Endothelial cell of umbilical vein (primary cell): Measurements from ENCODE around the gene LURAP1L. TPM values are rescaled to one million over a fixed set of nuclear protein-coding genes. Genes with fewer than 3 reads are reported as not detected.

Source experiments
- BruUV-seq: library from RNA; stranded (reverse); fragments of 400-500 nt; replicated peaks from 2 replicates; lab custom pipeline; 2021; lab: Mats Ljungman, UMichigan
- CTCF ChIA-PET: fragments of 300-600, 350-600 bp; sonication (Branson Sonifier 250); formaldehyde crosslinking; loops from one replicate; lab custom pipeline; 2021; ENCODE audit warnings: antibody characterized with exemption, inconsistent platforms; lab: Charles Lee
- POLR2A ChIA-PET: fragments of 300-600, 350-600 bp; sonication (Branson Sonifier 250); formaldehyde crosslinking; loops from one replicate; lab custom pipeline; 2021; ENCODE audit warnings: antibody characterized with exemption, inconsistent platforms; lab: Charles Lee
- DNase-seq: peaks from one replicate; pipeline ENCODE4 v3.0.0-alpha.2; 2011; ENCODE audit warnings: low read depth, low spot score
- FAIRE-seq: peaks from 2 replicates; lab custom pipeline; 2011; peaks lifted over from hg19 to GRCh38; lab: Jason Lieb, UNC
- H2AFZ ChIP-seq: 2 replicates; pipeline ENCODE4 v1.6.0; 2012; ENCODE audit warnings: low read depth, low read length, control low read depth, inconsistent platforms
- H3K27ac ChIP-seq: 2 replicates; pipeline ENCODE4 v1.5.1; 2011; ENCODE audit warnings: low read depth, mild to moderate bottlenecking, control low read depth, low read length, moderate library complexity; ENCODE audit not compliant: insufficient read depth
- H3K27me3 ChIP-seq, 2 experiments: 2 replicates each; pipeline versions ENCODE4 v1.6.0 to v1.6.1; 2011; ENCODE audit warnings: low read length in 2 of 2, mixed read lengths in 1 of 2; ENCODE audit not compliant: control insufficient read depth in 2 of 2, insufficient read depth in 2 of 2
- H3K36me3 ChIP-seq, 2 experiments: 2 replicates in 1 of 2; 3 replicates in 1 of 2; pipeline ENCODE4 v1.5.1; 2011; ENCODE audit warnings: low read length in 2 of 2, mild to moderate bottlenecking in 1 of 2, moderate library complexity in 1 of 2; ENCODE audit not compliant: control insufficient read depth in 2 of 2, insufficient read depth in 2 of 2; ENCODE audit errors: extremely low read depth in 1 of 2
- H3K4me1 ChIP-seq: 3 replicates; pipeline ENCODE4 v1.5.1; 2011; ENCODE audit warnings: mild to moderate bottlenecking, low read length; ENCODE audit not compliant: control insufficient read depth, insufficient read depth; ENCODE audit errors: extremely low read depth
- H3K4me2 ChIP-seq: 2 replicates; pipeline ENCODE4 v1.6.1; 2011; ENCODE audit warnings: low read length, control low read depth, mixed read lengths; ENCODE audit not compliant: insufficient read depth
- H3K4me3 ChIP-seq, 3 experiments: fragments of 200-600 bp in 1 of 3; sonication (generic), shearing (Covaris generic) in 1 of 3; replicated peaks in 1 of 3; 2 replicates each; pipeline ENCODE4 v1.5.1; 2011 to 2016; ENCODE audit warnings: control low read depth in 3 of 3, low read length in 3 of 3, mild to moderate bottlenecking in 2 of 3, inconsistent platforms in 1 of 3, low read depth in 1 of 3, moderate library complexity in 1 of 3; ENCODE audit not compliant: insufficient read depth in 1 of 3
- H3K79me2 ChIP-seq: 2 replicates; pipeline ENCODE4 v1.6.0; 2012; ENCODE audit warnings: low read length, inconsistent platforms; ENCODE audit not compliant: control insufficient read depth, insufficient read depth
- H3K9ac ChIP-seq: replicated peaks from 2 replicates; pipeline ENCODE3; 2011; ENCODE audit warnings: low read length, control low read depth; ENCODE audit not compliant: insufficient read depth; ENCODE audit errors: extremely low read depth
- H3K9me1 ChIP-seq: replicated peaks from 3 replicates; pipeline ENCODE4 v1.6.0; 2011; ENCODE audit warnings: mild to moderate bottlenecking, low read length; ENCODE audit not compliant: control insufficient read depth, insufficient read depth; ENCODE audit errors: extremely low read depth
- H3K9me3 ChIP-seq: replicated peaks from 2 replicates; pipeline ENCODE4 v1.5.1; 2012; ENCODE audit warnings: low read length, inconsistent platforms; ENCODE audit not compliant: control insufficient read depth, insufficient read depth
- H4K20me1 ChIP-seq: replicated peaks from 2 replicates; pipeline ENCODE3; 2011; ENCODE audit warnings: mild to moderate bottlenecking, low read length; ENCODE audit not compliant: control insufficient read depth, insufficient read depth; ENCODE audit errors: extremely low read depth
- EZH2 ChIP-seq: IDR thresholded peaks from 2 replicates; pipeline ENCODE4 v1.6.1; 2012; ENCODE audit warnings: borderline replicate concordance, low read depth, mild to moderate bottlenecking, moderate library complexity, low read length, inconsistent platforms; ENCODE audit not compliant: severe bottlenecking
- FOS ChIP-seq: IDR thresholded peaks from 2 replicates; pipeline ENCODE4 v1.6.1; 2011; ENCODE audit warnings: mild to moderate bottlenecking, low read length, moderate library complexity, borderline replicate concordance; ENCODE audit not compliant: insufficient read depth
- GATA2 ChIP-seq: IDR thresholded peaks from 2 replicates; pipeline ENCODE4 v1.7.0; 2011; ENCODE audit warnings: low read depth, mild to moderate bottlenecking, moderate library complexity, mixed read lengths, low read length; ENCODE audit not compliant: insufficient read length, insufficient read depth
- JUN ChIP-seq: IDR thresholded peaks from 2 replicates; pipeline ENCODE4 v1.6.1; 2011; ENCODE audit warnings: borderline replicate concordance, low read depth; ENCODE audit not compliant: insufficient read length, insufficient read depth
- MYC ChIP-seq: IDR thresholded peaks from one replicate; pipeline ENCODE4 v1.6.1; 2011; ENCODE audit warnings: mild to moderate bottlenecking, low read depth, low read length
- POLR2A ChIP-seq: IDR thresholded peaks from 2 replicates; pipeline ENCODE4 v1.6.1; 2012; ENCODE audit warnings: low read depth, mild to moderate bottlenecking, control low read depth, low read length
- POLR2AphosphoS5 ChIP-seq: IDR thresholded peaks from 2 replicates; pipeline ENCODE4 v1.6.1; 2012; ENCODE audit warnings: low read depth, mild to moderate bottlenecking, control low read depth, low read length, moderate library complexity; ENCODE audit not compliant: insufficient read depth
- dilution Hi-C: fragments of 300-500 bp; cut with MboI; formaldehyde crosslinking; loops from one replicate; pipeline ENCODE4 v1.15.0; 2019; ENCODE audit warnings: low sequenced_read_pairs; ENCODE audit not compliant: extremely low pct_ligation_motif_present
- intact Hi-C: fragments of 100-400 bp; cut with micrococcal nuclease; formaldehyde crosslinking; loops from one replicate; pipeline ENCODE4 v1.10.0; 2022
- polyA plus RNA-seq, 4 experiments: library from polyadenylated mRNA; depleted of rRNA in 3 of 4; stranded (reverse) in 3 of 4; unstranded in 1 of 4; fragments of >200 nt; gene quantifications; 2 replicates each; pipeline versions ENCODE4 v1.2.1 to v1.2.3, GENCODE V29; 2011 to 2012; ENCODE audit warnings: missing spikeins in 1 of 4
- total RNA-seq: library from RNA; stranded (reverse); gene quantifications from 2 replicates; pipeline ENCODE4 v1.2.3, GENCODE V29; 2021
- TF ChIP-seq, protein P1 (sequence below), 2 donors: IDR thresholded peaks; 1 replicate in 1 of 2; 2 replicates in 1 of 2; pipeline ENCODE4 v1.5.1; 2011; ENCODE audit warnings: low read length in 2 of 2, mild to moderate bottlenecking in 2 of 2, moderate library complexity in 2 of 2, control low read depth in 1 of 2, inconsistent platforms in 1 of 2, low read depth in 1 of 2; ENCODE audit not compliant: insufficient read depth in 1 of 2; ENCODE audit errors: extremely low read depth in 1 of 2
- TF ChIP-seq, protein P2 (sequence below): IDR thresholded peaks from 2 replicates; pipeline ENCODE4 v1.6.1; 2011; ENCODE audit not compliant: insufficient read depth, insufficient read length

Gene LURAP1L
- total and polyA plus RNA-seq, 2 donors (not counting 3 experiments of a cell fraction or from before 2014, with no cell fraction given): 1.5 to 3.3 TPM

DNA sequence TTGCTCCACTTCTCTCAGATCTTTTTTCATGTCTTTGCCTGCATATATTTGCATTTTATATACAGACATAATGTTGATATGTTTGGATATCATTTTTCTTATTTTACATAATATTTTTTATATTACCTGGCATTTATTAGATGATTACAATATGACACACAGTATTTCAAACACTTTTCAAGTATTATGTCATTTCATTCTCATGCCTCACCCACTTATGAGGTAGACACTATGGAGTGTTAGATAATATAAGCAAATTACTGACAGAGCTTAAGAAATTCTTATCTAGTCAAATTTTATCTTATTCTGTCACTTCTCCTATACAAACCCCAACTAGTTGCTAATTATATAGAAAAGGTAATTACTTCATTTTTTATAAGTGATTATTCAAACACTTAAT is 11.1 kb downstream of the LURAP1L start:
- FAIRE-seq: no peak

DNA sequence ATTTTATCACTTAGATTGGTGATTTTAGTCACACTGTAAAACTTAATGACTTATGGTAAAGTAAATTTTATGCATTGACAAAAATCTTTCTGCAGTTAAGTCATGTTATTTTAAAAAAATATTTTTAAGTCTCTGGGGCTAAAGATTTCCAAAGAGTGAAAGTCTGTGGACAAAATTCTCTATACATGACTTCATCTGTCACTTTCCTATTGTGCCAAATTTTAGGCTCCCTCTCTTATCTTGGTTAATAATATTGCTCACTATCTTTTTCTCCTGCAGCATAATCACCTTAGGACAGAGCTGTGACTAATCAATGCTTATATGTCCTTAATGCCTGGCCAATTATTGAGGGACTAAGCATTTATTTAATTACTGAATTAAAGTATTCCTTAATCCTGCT is 15.2 kb downstream of the LURAP1L start:
- no TSS peak for BruUV-seq
- CTCF ChIA-PET: no interaction called here
- intact Hi-C loops: no loop called here
- no peak overlapping the region for H3K4me2 ChIP-seq
- H3K79me2 ChIP-seq: no peaks in the 10 kb centered on the region
- no peaks in the 10 kb centered on the region for H3K9me1 ChIP-seq
- POLR2A ChIA-PET: no interaction called here
- H3K36me3 ChIP-seq: no peaks in the 10 kb centered on the region
- H2AFZ ChIP-seq: no peak overlapping the region
- no peaks in the 10 kb centered on the region for H3K9me3 ChIP-seq
- H3K9ac ChIP-seq: no peak overlapping the region
- dilution Hi-C loops: no loop called here
- H3K27me3 ChIP-seq: no peaks in the 10 kb centered on the region
- no peak overlapping the region for H3K4me3 ChIP-seq
- TF ChIP-seq MYC (no peak), EZH2 (no peak), FOS (no peak), GATA2 (no peak), POLR2A (no peak), POLR2AphosphoS5 (no peak), JUN (no peak)
- TF ChIP-seq, protein P1, sequence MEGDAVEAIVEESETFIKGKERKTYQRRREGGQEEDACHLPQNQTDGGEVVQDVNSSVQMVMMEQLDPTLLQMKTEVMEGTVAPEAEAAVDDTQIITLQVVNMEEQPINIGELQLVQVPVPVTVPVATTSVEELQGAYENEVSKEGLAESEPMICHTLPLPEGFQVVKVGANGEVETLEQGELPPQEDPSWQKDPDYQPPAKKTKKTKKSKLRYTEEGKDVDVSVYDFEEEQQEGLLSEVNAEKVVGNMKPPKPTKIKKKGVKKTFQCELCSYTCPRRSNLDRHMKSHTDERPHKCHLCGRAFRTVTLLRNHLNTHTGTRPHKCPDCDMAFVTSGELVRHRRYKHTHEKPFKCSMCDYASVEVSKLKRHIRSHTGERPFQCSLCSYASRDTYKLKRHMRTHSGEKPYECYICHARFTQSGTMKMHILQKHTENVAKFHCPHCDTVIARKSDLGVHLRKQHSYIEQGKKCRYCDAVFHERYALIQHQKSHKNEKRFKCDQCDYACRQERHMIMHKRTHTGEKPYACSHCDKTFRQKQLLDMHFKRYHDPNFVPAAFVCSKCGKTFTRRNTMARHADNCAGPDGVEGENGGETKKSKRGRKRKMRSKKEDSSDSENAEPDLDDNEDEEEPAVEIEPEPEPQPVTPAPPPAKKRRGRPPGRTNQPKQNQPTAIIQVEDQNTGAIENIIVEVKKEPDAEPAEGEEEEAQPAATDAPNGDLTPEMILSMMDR (IDR thresholded peaks at IDR 0.05; ENCODE audit: extremely low read depth in 1 of 2, insufficient read depth in 1 of 2, low read depth in 1 of 2, low read length in 2 of 2): no peak
- TF ChIP-seq, protein P2, sequence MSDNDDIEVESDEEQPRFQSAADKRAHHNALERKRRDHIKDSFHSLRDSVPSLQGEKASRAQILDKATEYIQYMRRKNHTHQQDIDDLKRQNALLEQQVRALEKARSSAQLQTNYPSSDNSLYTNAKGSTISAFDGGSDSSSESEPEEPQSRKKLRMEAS: no peak
- no peak overlapping the region for H3K27ac ChIP-seq
- H3K4me1 ChIP-seq: no peaks in the 10 kb centered on the region
- H4K20me1 ChIP-seq: no peaks in the 10 kb centered on the region
- DNase-seq: no peak
- no peak for FAIRE-seq

More for the DNA sequence above, 11.1 kb downstream of the LURAP1L start:
- Histone ChIP-seq H3K27me3 (no peaks in the 10 kb centered on the region), H3K9ac (no peak overlapping the region), H4K20me1 (no peaks in the 10 kb centered on the region), H3K9me1 (no peaks in the 10 kb centered on the region), H3K9me3 (no peaks in the 10 kb centered on the region), H3K4me2 (no peak overlapping the region), H3K36me3 (no peaks in the 10 kb centered on the region), H3K27ac (no peak overlapping the region), H3K79me2 (no peaks in the 10 kb centered on the region), H3K4me1 (peaks cover 4% of the 10 kb centered on the region), H2AFZ (no peak overlapping the region), H3K4me3 (no peak overlapping the region)
- DNase-seq: no peak
- dilution Hi-C loops: no loop called here
- TF ChIP-seq, protein P2: no peak
- ChIA-PET POLR2A (no interaction called here), CTCF (interaction anchor here (1.2 kb wide), 1 partner anchor 29 kb away, joined by 3 read pairs; no protein-coding TSS in a partner anchor)
- intact Hi-C loops: no loop called here
- no TSS peak for BruUV-seq
